ENCODE measurements around the gene CALML6. TPM values are rescaled to one million over a fixed set of nuclear protein-coding genes. Genes with fewer than 3 reads are reported as not detected.

Gene CALML6
- total RNA-seq, 1 donor from 2014 or later, result 0.32 TPM

DNA sequence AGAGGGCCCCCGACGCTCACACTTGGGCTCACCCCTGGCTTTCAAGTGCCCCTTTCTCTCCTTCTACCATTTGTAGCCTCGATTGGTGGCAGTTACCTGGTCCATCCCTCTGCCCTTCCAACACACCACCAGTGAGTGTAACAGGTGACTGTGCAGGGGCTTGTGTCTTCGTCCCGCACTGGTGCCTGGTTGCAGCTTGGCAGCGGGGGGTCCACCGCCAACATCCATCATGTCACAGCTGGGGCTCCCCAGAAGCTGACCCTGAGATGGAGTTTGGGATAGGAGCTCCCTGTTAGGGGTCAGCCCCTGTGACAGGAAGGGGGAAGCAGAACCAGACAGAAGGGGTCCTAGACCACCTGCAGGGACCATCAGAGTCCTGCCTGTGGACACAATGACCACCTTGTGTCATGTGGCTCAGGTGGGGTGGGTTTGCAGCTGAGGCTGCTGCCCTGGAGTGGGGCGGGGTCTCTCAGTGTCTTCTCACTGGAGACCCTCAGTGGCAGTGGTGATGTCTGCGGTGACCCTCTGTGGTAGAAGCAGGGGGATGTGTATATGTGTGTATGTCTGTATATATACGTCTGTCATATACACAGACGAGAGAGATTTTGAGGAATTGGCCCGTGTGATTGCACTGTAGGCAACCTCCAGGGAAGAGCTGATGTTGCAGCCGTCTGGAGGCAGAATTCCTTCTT, 3.6 kb upstream of the CALML6 start:
- DNase-seq (ENCODE audit: low spot score), result no peak

DNA sequence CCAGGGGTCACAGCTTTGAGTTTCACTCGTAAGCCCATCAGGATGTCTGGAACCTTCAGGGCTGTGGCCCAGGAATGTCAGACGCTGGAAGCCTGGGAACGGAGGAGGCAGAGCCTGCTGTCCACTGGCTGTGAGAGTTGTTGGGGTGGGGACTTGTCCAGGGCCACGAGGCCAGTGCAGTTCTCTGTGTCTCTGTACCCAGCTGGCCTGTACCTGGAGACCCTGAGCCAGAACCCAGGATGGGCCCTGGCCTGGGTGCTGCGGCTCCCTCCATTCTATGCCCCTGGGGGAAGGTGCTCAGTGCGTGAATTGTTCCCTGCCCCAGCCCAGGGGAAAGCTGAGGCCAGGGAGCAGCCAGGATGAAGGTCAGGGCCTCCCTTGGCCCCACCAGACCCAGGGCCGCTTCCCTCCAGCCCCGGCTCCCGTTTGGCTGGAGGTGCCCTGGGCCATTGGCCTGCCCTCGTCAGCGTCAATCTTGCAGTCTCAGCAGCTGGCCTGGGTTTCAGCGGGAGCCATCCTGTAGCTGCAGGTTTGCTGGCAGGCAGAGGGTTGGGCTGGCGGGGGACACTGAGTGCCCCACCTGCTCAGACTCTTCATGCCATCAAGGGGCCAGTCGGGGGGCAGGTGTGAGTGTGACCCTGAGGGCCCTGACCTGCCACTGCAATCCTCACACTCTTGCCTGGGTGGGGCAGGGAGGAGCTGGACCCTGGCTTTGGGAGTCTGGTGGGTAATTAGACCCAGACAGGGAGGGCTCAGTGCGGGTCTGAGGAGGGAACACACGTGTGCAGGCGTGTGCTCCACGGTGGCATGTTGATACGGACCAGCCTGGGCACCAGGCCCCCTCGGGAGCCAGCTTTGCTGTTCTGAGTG, 724 bp upstream of the CALML6 start:
- DNase-seq (ENCODE audit: low spot score), result no peak

GRCh38 chr1:1915911-1916840, 1.1 kb downstream of the CALML6 start:
- no peak for DNase-seq (ENCODE audit: low spot score)

- no peak for DNase-seq (ENCODE audit: low spot score)
These were observed 1.8 kb downstream of the CALML6 start for GRCh38 chr1:1916851-1917251.

DNA sequence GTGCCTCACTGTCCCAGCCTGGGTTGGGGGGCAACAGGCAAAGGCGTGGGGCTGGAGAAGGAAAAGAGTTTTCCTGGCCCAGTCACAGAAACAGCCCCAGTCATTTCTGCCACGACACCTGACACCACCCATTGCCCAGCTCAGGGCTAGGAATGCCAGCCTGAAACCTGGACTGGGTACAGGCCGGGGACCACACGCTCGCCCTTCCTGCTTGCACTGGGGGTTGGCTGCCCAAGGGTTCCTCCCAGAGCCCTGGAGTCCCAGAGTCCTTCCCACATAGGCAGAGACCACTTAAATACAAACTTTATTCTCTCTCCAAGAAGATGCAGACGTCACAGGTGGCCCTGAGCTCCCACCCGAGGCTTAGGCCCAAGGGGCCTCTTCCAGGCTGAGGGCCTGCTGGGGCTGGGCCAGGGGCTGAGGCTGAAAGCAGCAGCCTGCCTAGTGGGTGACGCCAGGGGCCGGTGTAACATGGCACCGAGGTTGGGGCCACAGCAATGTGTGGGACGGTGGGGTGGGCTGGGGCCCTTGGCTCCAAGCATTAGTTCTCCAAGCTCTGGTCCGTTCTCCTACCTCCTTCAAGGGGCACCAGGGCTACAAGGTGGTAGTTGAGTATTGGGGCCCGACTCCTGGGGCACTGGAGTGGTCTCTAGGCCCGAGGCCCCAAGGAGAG, 2.4 kb downstream of the CALML6 start:
- no peak for DNase-seq (ENCODE audit: low spot score)

- no peak for DNase-seq (ENCODE audit: low spot score)
These were observed 3.2 kb downstream of the CALML6 start for GRCh38 chr1:1917995-1918900.

DNA sequence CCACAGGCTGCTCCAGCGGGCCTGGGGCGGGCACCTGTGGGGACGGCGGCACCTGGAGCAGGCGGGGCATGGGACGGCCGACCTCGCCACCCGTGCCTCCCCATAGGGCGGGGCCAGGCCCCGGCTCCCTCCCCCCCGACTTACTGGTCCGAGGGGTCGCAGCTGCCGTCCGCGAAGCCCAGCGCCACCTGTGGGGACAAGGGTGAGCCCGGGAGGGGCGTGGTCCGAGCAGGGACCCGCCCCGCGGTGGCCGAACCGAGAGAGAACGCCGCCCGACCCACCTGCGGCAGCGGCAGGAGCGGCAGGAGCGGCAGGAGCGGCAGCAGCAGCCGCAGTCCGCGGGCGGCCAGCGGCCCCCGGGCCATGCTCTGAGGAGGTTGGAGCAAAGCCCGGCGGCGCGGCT, 3.8 kb downstream of the CALML6 start, which contains the start of gene TMEM52:
Gene TMEM52 (minus strand): TSS at position 379 of the 403 bp plus-strand sequence. CDS start 14 bp downstream, at position 365.
- no peak for DNase-seq (ENCODE audit: low spot score)

- DNase-seq (ENCODE audit: low spot score), result peak; percentile 99
These were observed 4.4 kb downstream of the CALML6 start for GRCh38 chr1:1919304-1920056.

GRCh38 chr1:1920057-1920607, 5.1 kb downstream of the CALML6 start:
- no peak for DNase-seq (ENCODE audit: low spot score)

GRCh38 chr1:1920608-1921458, 5.8 kb downstream of the CALML6 start:
- DNase-seq (ENCODE audit: low spot score), result no peak

DNA sequence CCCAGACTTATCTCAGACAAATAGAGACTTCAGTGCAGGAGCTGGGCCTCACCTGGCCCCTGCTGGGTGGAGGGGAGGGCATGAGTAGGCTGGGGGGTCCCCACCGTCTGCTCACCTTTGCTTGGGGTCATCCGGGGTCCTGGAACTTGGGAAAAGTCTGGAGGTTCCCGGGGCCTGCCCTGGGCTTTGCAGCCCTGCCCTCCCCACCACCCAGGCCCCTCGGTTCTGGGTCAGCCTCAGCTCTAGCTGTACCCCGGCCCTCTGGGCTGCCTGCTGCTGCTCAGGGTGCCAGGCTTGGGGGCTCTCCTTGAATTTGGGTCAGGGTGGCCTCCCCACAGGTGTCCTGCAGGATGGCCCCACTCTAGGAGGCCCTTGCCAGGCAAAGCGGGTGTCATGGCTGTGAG, 6.4 kb downstream of the CALML6 start:
- no peak for DNase-seq (ENCODE audit: low spot score)

GRCh38 chr1:1921901-1922701, 7.0 kb downstream of the CALML6 start:
- no peak for DNase-seq (ENCODE audit: low spot score)

DNA sequence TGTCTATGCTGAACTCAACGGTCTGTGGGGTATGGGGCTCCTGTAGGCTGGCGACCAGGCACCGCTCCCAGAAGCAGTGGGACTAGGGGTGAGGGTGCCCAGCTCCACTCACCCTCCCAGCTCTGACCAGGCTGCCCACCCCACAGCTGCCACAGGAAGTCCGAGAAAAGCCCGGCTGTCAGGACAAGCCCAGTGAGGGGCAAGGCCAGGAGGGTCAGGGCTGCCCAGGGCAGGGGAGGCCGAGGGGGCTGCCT, 7.6 kb downstream of the CALML6 start:
- DNase-seq (ENCODE audit: low spot score), result no peak

GRCh38 chr1:1922956-1923833, 8.1 kb downstream of the CALML6 start:
- no peak for DNase-seq (ENCODE audit: low spot score)

- no peak for DNase-seq (ENCODE audit: low spot score)
These were observed 9.3 kb downstream of the CALML6 start for GRCh38 chr1:1924386-1924785.

GRCh38 chr1:1924849-1925248, 9.8 kb downstream of the CALML6 start:
- DNase-seq (ENCODE audit: low spot score), result no peak

All from mucosa of gallbladder (tissue), 1 donor.